ENCODE measurements around the gene DOHH.

DNA sequence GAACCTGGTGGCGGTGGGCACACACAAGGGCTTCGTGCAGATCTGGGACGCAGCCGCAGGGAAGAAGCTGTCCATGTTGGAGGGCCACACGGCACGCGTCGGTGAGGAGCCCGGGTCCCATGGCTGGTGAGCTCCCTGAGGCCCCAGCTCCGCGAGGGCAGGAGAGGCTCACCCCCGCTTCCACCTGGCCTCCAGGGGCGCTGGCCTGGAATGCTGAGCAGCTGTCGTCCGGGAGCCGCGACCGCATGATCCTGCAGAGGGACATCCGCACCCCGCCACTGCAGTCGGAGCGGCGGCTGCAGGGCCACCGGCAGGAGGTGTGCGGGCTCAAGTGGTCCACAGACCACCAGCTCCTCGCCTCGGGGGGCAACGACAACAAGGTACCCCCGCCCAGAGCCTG is 31.2 kb upstream of the DOHH start:
- TF ChIP-seq POLR2A (IDR thresholded peaks at IDR 0.05): no peak
- TF ChIP-seq, protein P1, sequence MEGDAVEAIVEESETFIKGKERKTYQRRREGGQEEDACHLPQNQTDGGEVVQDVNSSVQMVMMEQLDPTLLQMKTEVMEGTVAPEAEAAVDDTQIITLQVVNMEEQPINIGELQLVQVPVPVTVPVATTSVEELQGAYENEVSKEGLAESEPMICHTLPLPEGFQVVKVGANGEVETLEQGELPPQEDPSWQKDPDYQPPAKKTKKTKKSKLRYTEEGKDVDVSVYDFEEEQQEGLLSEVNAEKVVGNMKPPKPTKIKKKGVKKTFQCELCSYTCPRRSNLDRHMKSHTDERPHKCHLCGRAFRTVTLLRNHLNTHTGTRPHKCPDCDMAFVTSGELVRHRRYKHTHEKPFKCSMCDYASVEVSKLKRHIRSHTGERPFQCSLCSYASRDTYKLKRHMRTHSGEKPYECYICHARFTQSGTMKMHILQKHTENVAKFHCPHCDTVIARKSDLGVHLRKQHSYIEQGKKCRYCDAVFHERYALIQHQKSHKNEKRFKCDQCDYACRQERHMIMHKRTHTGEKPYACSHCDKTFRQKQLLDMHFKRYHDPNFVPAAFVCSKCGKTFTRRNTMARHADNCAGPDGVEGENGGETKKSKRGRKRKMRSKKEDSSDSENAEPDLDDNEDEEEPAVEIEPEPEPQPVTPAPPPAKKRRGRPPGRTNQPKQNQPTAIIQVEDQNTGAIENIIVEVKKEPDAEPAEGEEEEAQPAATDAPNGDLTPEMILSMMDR (IDR thresholded peaks at IDR 0.05 in 4 of 5, conservative IDR thresholded peaks at IDR 0.05 in 1 of 5): no peak

Data from gastrocnemius medialis (tissue), 4 donors.